ENCODE results near the gene RHBDD1.
A peak's percentile ranks its signal among the peaks of the same experiment; 100 is the strongest.
"Not testable (repeated sequence)": the region's sequence is repeated elsewhere in the genome, so short reads cannot be mapped to it uniquely, and the experiment has no call there.

Gene RHBDD1

DNA sequence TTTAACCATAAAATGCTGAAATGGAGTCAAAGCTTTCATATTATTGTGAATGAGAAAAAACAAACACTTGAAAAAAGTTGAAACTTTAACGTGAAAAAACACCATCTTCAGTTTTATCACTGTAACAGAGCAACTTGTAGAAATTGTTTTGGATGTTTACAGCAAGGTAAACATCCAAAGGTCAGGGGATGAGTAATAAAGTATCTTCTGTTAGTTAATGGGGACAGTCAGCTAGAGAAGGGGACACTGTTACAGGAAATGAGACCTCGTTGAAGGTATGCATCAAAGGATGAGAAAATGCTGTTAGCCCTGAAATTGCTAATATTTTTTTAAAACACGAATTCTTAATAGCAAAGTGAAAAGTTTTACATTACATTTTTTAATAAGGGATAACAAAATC, 2.9 kb downstream of the RHBDD1 start:
- Histone ChIP-seq H3K9me3 (ENCODE audit: control insufficient read depth, insufficient read depth, low read length) (peaks cover 22% of the 10 kb centered on the region), H3K4me2 (ENCODE audit: low read length) (peak overlapping the region; percentile 82), H3K9me2 (replicated peaks; ENCODE audit: control insufficient read depth, low read length) (no peaks in the 10 kb centered on the region), H3K27ac (ENCODE audit: low read depth, low read length) (peak overlapping the region; percentile 90), H3K79me2 (ENCODE audit: control insufficient read depth, low read length) (peaks cover 70% of the 10 kb centered on the region), H3F3A (ENCODE audit: control insufficient read depth, insufficient read depth) (peaks cover 17% of the 10 kb centered on the region), H3K4me3 (ENCODE audit: low read length) (peak overlapping the region; percentile 80), H3K4me1 (ENCODE audit: control insufficient read depth, low read length) (peaks cover 71% of the 10 kb centered on the region), H3K27me3 (ENCODE audit: control insufficient read depth, low read length) (no peaks in the 10 kb centered on the region), H3K36me3 (ENCODE audit: control insufficient read depth, low read length) (peaks cover 53% of the 10 kb centered on the region), H4K20me1 (ENCODE audit: control insufficient read depth, insufficient read depth, low read depth, low read length) (no peaks in the 10 kb centered on the region)
- TF ChIP-seq CTCF (IDR thresholded peaks at IDR 0.05; ENCODE audit: low read depth, low read length, poor library complexity, severe bottlenecking) (no peak), EZH2phosphoT487 (IDR thresholded peaks at IDR 0.05; ENCODE audit: borderline replicate concordance, low read length) (no peak)

DNA sequence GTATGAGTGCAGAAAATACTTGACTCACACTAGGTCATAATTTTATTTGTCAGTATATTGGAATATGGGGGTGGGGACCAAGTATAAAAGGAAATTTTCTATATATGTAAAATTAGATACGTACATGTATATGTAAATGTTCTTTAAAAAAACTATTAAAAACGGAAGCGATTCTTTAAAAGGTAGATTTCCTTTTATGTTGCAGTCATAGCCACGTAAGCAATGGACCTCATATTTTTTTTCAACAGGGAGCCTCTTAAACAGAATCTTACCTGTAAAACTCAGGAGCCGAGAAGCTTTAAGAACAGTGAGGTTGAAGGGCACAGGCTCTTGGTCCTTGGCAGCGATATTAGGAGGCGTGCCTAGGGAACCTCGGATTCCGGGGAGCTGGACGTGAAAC, 3.3 kb downstream of the RHBDD1 start:
- no peak for TF ChIP-seq CTCF (IDR thresholded peaks at IDR 0.05; ENCODE audit: low read depth, low read length, poor library complexity, severe bottlenecking)
- no peak for TF ChIP-seq EZH2phosphoT487 (IDR thresholded peaks at IDR 0.05; ENCODE audit: borderline replicate concordance, low read length)
- peak overlapping the region; percentile 90 for H3K27ac ChIP-seq (ENCODE audit: low read depth, low read length)
- peak overlapping the region; percentile 80 for H3K4me3 ChIP-seq (ENCODE audit: low read length)
- peak overlapping the region; percentile 82 for H3K4me2 ChIP-seq (ENCODE audit: low read length)
- peaks cover 76% of the 10 kb centered on the region for H3K4me1 ChIP-seq (ENCODE audit: control insufficient read depth, low read length)
- H3F3A ChIP-seq (ENCODE audit: control insufficient read depth, insufficient read depth) = peaks cover 15% of the 10 kb centered on the region
- no peaks in the 10 kb centered on the region for H3K27me3 ChIP-seq (ENCODE audit: control insufficient read depth, low read length)
- no peaks in the 10 kb centered on the region for H4K20me1 ChIP-seq (ENCODE audit: control insufficient read depth, insufficient read depth, low read depth, low read length)
- no peaks in the 10 kb centered on the region for H3K9me2 ChIP-seq (replicated peaks; ENCODE audit: control insufficient read depth, low read length)
- peaks cover 74% of the 10 kb centered on the region for H3K79me2 ChIP-seq (ENCODE audit: control insufficient read depth, low read length)
- peaks cover 58% of the 10 kb centered on the region for H3K36me3 ChIP-seq (ENCODE audit: control insufficient read depth, low read length)
- H3K9me3 ChIP-seq (ENCODE audit: control insufficient read depth, insufficient read depth, low read length) = peaks cover 22% of the 10 kb centered on the region

DNA sequence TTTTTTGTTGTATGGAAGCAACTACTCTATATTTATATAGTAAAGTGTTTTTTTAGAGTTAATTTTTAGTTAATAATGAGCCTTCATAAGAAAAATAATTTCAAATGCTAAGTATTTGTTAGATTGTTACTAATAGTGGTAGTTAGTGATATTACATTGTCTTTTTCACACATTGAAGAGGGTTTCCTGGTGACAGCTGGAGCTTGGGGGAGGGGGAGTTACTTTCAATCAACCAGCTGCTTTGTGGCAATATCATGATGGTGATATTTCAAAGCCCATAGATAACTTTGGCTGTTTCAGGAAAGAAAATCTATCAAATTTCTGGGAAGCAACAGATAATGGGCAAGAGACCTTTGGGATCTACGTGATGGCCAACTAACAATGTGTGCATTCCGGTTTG, 4.1 kb downstream of the RHBDD1 start:
- Histone ChIP-seq H3K9me2 (replicated peaks; ENCODE audit: control insufficient read depth, low read length) (no peaks in the 10 kb centered on the region), H4K20me1 (ENCODE audit: control insufficient read depth, insufficient read depth, low read depth, low read length) (no peaks in the 10 kb centered on the region), H3K4me3 (ENCODE audit: low read length) (peak overlapping the region; percentile 80), H3K36me3 (ENCODE audit: control insufficient read depth, low read length) (peaks cover 62% of the 10 kb centered on the region), H3K9me3 (ENCODE audit: control insufficient read depth, insufficient read depth, low read length) (peaks cover 22% of the 10 kb centered on the region), H3F3A (ENCODE audit: control insufficient read depth, insufficient read depth) (peaks cover 10% of the 10 kb centered on the region), H3K27me3 (ENCODE audit: control insufficient read depth, low read length) (no peaks in the 10 kb centered on the region), H3K79me2 (ENCODE audit: control insufficient read depth, low read length) (peaks cover 80% of the 10 kb centered on the region), H3K4me1 (ENCODE audit: control insufficient read depth, low read length) (peaks cover 81% of the 10 kb centered on the region), H3K27ac (ENCODE audit: low read depth, low read length) (peak overlapping the region; percentile 90), H3K4me2 (ENCODE audit: low read length) (peak overlapping the region; percentile 82)
- no peak for TF ChIP-seq EZH2phosphoT487 (IDR thresholded peaks at IDR 0.05; ENCODE audit: borderline replicate concordance, low read length)
- TF ChIP-seq CTCF (IDR thresholded peaks at IDR 0.05; ENCODE audit: low read depth, low read length, poor library complexity, severe bottlenecking) = no peak

GRCh38 chr2:226843001-226843400, 7.1 kb downstream of the RHBDD1 start:
- H3K27ac ChIP-seq (ENCODE audit: low read depth, low read length) = peak overlapping the region; percentile 46
- peaks cover 72% of the 10 kb centered on the region for H3K4me1 ChIP-seq (ENCODE audit: control insufficient read depth, low read length)
- H3K4me3 ChIP-seq (ENCODE audit: low read length) = peak overlapping the region; percentile 34
- H3F3A ChIP-seq (ENCODE audit: control insufficient read depth, insufficient read depth); H3K9me2 ChIP-seq (replicated peaks; ENCODE audit: control insufficient read depth, low read length); H4K20me1 ChIP-seq (ENCODE audit: control insufficient read depth, insufficient read depth, low read depth, low read length); H3K27me3 ChIP-seq (ENCODE audit: control insufficient read depth, low read length): not testable (repeated sequence)
- peak overlapping the region; percentile 41 for H3K4me2 ChIP-seq (ENCODE audit: low read length)
- H3K9me3 ChIP-seq (ENCODE audit: control insufficient read depth, insufficient read depth, low read length) = peaks cover 17% of the 10 kb centered on the region
- H3K79me2 ChIP-seq (ENCODE audit: control insufficient read depth, low read length) = peaks cover 65% of the 10 kb centered on the region
- H3K36me3 ChIP-seq (ENCODE audit: control insufficient read depth, low read length) = peaks cover 46% of the 10 kb centered on the region
